H9 (cell line): ENCODE results near the gene ARID1A. TPM values are rescaled to one million over a fixed set of nuclear protein-coding genes. Genes with fewer than 3 reads are reported as not detected.
"Not testable (repeated sequence)": the region's sequence is repeated elsewhere in the genome, so short reads cannot be mapped to it uniquely, and the experiment has no call there.

ENCODE experiments used
- DNase-seq: peaks from one replicate; pipeline ENCODE4 v3.0.0-alpha.2; 2017
- H2AFZ ChIP-seq: one replicate; pipeline ENCODE4 v1.6.1; 2013; ENCODE audit warnings: mild to moderate bottlenecking, low read length, control low read depth, moderate library complexity
- H2AK5ac ChIP-seq: 2 replicates; pipeline ENCODE4 v1.6.1; 2013; ENCODE audit warnings: low read length, control low read depth, mixed read lengths; ENCODE audit not compliant: insufficient read length
- H2BK120ac ChIP-seq: one replicate; pipeline ENCODE4 v1.6.1; 2013; ENCODE audit warnings: low read depth, mild to moderate bottlenecking, low read length, control low read depth, inconsistent platforms; ENCODE audit not compliant: poor library complexity, severe bottlenecking
- H2BK12ac ChIP-seq: 2 replicates; pipeline ENCODE4 v1.6.1; 2013; ENCODE audit warnings: low read length, control low read depth, mixed read lengths, low read depth; ENCODE audit not compliant: insufficient read length
- H2BK15ac ChIP-seq: 2 replicates; pipeline ENCODE4 v1.6.1; 2013; ENCODE audit warnings: low read depth, low read length, control low read depth
- H2BK20ac ChIP-seq: one replicate; pipeline ENCODE4 v1.6.1; 2013; ENCODE audit warnings: low read depth, mild to moderate bottlenecking, low read length, control low read depth, inconsistent platforms; ENCODE audit not compliant: poor library complexity, severe bottlenecking
- H2BK5ac ChIP-seq: 2 replicates; pipeline ENCODE4 v1.6.1; 2013; ENCODE audit warnings: low read length, control low read depth, mixed read lengths; ENCODE audit not compliant: insufficient read length
- H3K14ac ChIP-seq: 2 replicates; pipeline ENCODE4 v1.6.1; 2013; ENCODE audit warnings: low read length, control low read depth; ENCODE audit not compliant: insufficient read depth
- H3K18ac ChIP-seq: 2 replicates; pipeline ENCODE4 v1.6.1; 2013; ENCODE audit warnings: low read depth, mild to moderate bottlenecking, mixed read lengths, low read length, control low read depth; ENCODE audit not compliant: insufficient read length
- H3K23ac ChIP-seq: 2 replicates; pipeline ENCODE4 v1.6.1; 2013; ENCODE audit warnings: low read length, control low read depth, mixed read lengths, low read depth; ENCODE audit not compliant: insufficient read length
- H3K23me2 ChIP-seq: 2 replicates; pipeline ENCODE4 v1.6.1; 2013; ENCODE audit warnings: low read depth, mild to moderate bottlenecking, mixed read lengths, low read length, control low read depth; ENCODE audit not compliant: insufficient read length, poor library complexity, severe bottlenecking
- H3K27ac ChIP-seq: 2 replicates; pipeline ENCODE4 v1.5.1; 2013; ENCODE audit warnings: low read length, control low read depth, mixed read lengths, low read depth; ENCODE audit not compliant: insufficient read length
- H3K27me3 ChIP-seq: 2 replicates; pipeline ENCODE4 v1.6.1; 2013; ENCODE audit warnings: low read length, control low read depth, inconsistent platforms; ENCODE audit not compliant: insufficient read depth
- H3K4ac ChIP-seq: 2 replicates; pipeline ENCODE4 v1.6.1; 2013; ENCODE audit warnings: low read depth, mild to moderate bottlenecking, control low read depth, inconsistent platforms, low read length, moderate library complexity
- H3K4me1 ChIP-seq: 2 replicates; pipeline ENCODE4 v1.6.1; 2013; ENCODE audit warnings: low read length, control low read depth, inconsistent platforms; ENCODE audit not compliant: insufficient read depth
- H3K4me2 ChIP-seq: 2 replicates; pipeline ENCODE4 v1.6.1; 2013; ENCODE audit warnings: low read length, control low read depth, mixed read lengths; ENCODE audit not compliant: insufficient read length, insufficient read depth
- H3K56ac ChIP-seq: 2 replicates; pipeline ENCODE4 v1.6.1; 2013; ENCODE audit warnings: low read depth, mild to moderate bottlenecking, mixed read lengths, low read length, control low read depth; ENCODE audit not compliant: insufficient read length
- H3K79me1 ChIP-seq: 2 replicates; pipeline ENCODE4 v1.6.1; 2013; ENCODE audit warnings: low read depth, mild to moderate bottlenecking, moderate library complexity, low read length, control low read depth, inconsistent platforms; ENCODE audit not compliant: insufficient read depth, poor library complexity, severe bottlenecking
- H3K79me2 ChIP-seq: 2 replicates; pipeline ENCODE4 v1.6.1; 2013; ENCODE audit warnings: low read length, control low read depth, inconsistent platforms; ENCODE audit not compliant: insufficient read depth
- H3K9ac ChIP-seq: 2 replicates; pipeline ENCODE4 v1.6.1; 2013; ENCODE audit warnings: low read length, control low read depth, mixed read lengths; ENCODE audit not compliant: insufficient read length; ENCODE audit errors: extremely low read depth
- H3K9me3 ChIP-seq: one replicate; pipeline ENCODE4 v1.6.1; 2013; ENCODE audit warnings: low read depth, low read length, inconsistent platforms; ENCODE audit not compliant: control insufficient read depth
- H3T11ph ChIP-seq: one replicate; pipeline ENCODE4 v1.6.1; 2013; ENCODE audit warnings: mild to moderate bottlenecking, low read length, control low read depth, inconsistent platforms
- H4K20me1 ChIP-seq: one replicate; pipeline ENCODE4 v1.6.1; 2013; ENCODE audit not compliant: control insufficient read depth, insufficient read length, insufficient read depth
- H4K5ac ChIP-seq: 2 replicates; pipeline ENCODE4 v1.6.1; 2013; ENCODE audit warnings: low read depth, mild to moderate bottlenecking, mixed read lengths, low read length, control low read depth; ENCODE audit not compliant: insufficient read length
- H4K8ac ChIP-seq: replicated peaks from 2 replicates; pipeline ENCODE4 v1.6.1; 2013; ENCODE audit warnings: low read length, control low read depth, mixed read lengths, low read depth; ENCODE audit not compliant: insufficient read length
- H4K91ac ChIP-seq: 2 replicates; pipeline ENCODE4 v1.6.1; 2013; ENCODE audit warnings: low read depth, mild to moderate bottlenecking, moderate library complexity, mixed read lengths, low read length, control low read depth; ENCODE audit not compliant: insufficient read length
- H3K27ac Mint-ChIP-seq, 3 experiments: 2 replicates in 2 of 3; 3 replicates in 1 of 3; pipeline ENCODE4 v1.8.0; 2020 to 2021; ENCODE audit warnings: mixed read lengths in 3 of 3, mild to moderate bottlenecking in 1 of 3, moderate library complexity in 1 of 3
- H3K27me3 Mint-ChIP-seq: 2 replicates; pipeline ENCODE4 v1.8.0; 2021; ENCODE audit warnings: low read depth, mild to moderate bottlenecking, moderate library complexity, mixed read lengths
- H3K36me3 Mint-ChIP-seq, 3 experiments: 2 replicates in 2 of 3; 3 replicates in 1 of 3; pipeline ENCODE4 v1.8.0; 2020 to 2021; ENCODE audit warnings: low read depth in 3 of 3, mixed read lengths in 3 of 3; ENCODE audit not compliant: insufficient read depth in 1 of 3
- H3K4me1 Mint-ChIP-seq, 2 experiments: 2 replicates each; pipeline ENCODE4 v1.8.0; 2020; ENCODE audit warnings: mixed read lengths in 2 of 2
- H3K4me3 Mint-ChIP-seq, 2 experiments: 2 replicates in 1 of 2; 3 replicates in 1 of 2; pipeline ENCODE4 v1.8.0; 2020 to 2021; ENCODE audit warnings: mild to moderate bottlenecking in 2 of 2, mixed read lengths in 2 of 2, moderate library complexity in 1 of 2
- H3K9me3 Mint-ChIP-seq, 2 experiments: 2 replicates in 1 of 2; 3 replicates in 1 of 2; pipeline ENCODE4 v1.8.0; 2020; ENCODE audit warnings: mild to moderate bottlenecking in 2 of 2, mixed read lengths in 2 of 2, moderate library complexity in 1 of 2
- WGBS: extraction: QIAGEN DNeasy Blood & Tissue Kit; methylation state at CpG from one replicate; pipeline ENCODE4 v1.1.7; 2013; ENCODE audit warnings: missing lambda C conversion rate, low lambda C conversion rate, mixed read lengths; ENCODE audit not compliant: insufficient read length; ENCODE audit errors: extremely low coverage; 5-methylcytosine and 5-hydroxymethylcytosine counted together
- total RNA-seq: library from RNA; stranded (reverse); gene quantifications from 2 replicates; pipeline ENCODE4 v1.2.1, GENCODE V29; 2021
- TF ChIP-seq, protein P1 (sequence below): fragments of 200-600 bp; sonication (generic); conservative IDR thresholded peaks from 3 replicates; pipeline ENCODE4 v1.8.0; 2021; ENCODE audit warnings: antibody characterized with exemption, mild to moderate bottlenecking

Gene ARID1A
- total RNA-seq, 1 experiment from 2014 or later, result 147 TPM

DNA sequence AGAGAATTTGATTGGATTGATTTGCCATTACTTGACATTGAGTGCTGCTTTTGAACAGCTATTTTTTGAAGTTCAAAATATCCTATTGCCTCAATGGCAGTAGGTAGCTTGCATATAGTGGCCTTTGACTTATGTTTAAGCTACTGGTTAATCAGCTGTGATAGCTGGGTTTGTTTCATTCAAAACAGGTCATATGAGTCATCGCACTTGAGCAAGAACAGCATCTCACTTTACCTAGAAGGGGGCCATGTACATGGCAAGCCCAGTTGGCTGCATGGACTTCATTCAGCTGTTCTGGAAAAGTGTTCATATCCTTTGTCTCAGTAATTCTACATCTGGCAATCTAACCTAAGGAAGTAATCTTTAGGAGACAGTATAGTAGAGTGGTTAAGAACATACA lies 29.0 kb upstream of the ARID1A start:
- H3K18ac ChIP-seq, result no peak overlapping the region
- no peak overlapping the region for H4K5ac ChIP-seq
- Mint-ChIP-seq H3K4me3 (no peak overlapping the region), H3K27ac (no peak overlapping the region), H3K9me3 (no peaks in the 10 kb centered on the region), H3K36me3 (no peaks in the 10 kb centered on the region), H3K4me1 (peaks cover 4 to 6% of the 10 kb centered on the region in 2 experiments), H3K27me3 (peaks cover 1% of the 10 kb centered on the region; the same call in 1 of the 2 replicates)
- H2BK12ac ChIP-seq, result no peak overlapping the region
- H4K20me1 ChIP-seq, result no peaks in the 10 kb centered on the region
- H3K4ac ChIP-seq, result no peak overlapping the region
- no peak overlapping the region for H3T11ph ChIP-seq
- no peak overlapping the region for H2AFZ ChIP-seq
- peaks cover 2% of the 10 kb centered on the region; the same call in 1 of the 2 replicates for H3K4me1 ChIP-seq
- no peak overlapping the region for H4K91ac ChIP-seq
- no peak overlapping the region for H3K56ac ChIP-seq
- H4K8ac ChIP-seq, result no peak overlapping the region
- H3K9me3 ChIP-seq, result no peaks in the 10 kb centered on the region
- H2BK120ac ChIP-seq, result no peak overlapping the region
- TF ChIP-seq, protein P1, sequence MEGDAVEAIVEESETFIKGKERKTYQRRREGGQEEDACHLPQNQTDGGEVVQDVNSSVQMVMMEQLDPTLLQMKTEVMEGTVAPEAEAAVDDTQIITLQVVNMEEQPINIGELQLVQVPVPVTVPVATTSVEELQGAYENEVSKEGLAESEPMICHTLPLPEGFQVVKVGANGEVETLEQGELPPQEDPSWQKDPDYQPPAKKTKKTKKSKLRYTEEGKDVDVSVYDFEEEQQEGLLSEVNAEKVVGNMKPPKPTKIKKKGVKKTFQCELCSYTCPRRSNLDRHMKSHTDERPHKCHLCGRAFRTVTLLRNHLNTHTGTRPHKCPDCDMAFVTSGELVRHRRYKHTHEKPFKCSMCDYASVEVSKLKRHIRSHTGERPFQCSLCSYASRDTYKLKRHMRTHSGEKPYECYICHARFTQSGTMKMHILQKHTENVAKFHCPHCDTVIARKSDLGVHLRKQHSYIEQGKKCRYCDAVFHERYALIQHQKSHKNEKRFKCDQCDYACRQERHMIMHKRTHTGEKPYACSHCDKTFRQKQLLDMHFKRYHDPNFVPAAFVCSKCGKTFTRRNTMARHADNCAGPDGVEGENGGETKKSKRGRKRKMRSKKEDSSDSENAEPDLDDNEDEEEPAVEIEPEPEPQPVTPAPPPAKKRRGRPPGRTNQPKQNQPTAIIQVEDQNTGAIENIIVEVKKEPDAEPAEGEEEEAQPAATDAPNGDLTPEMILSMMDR, result no peak
- no peaks in the 10 kb centered on the region for H3K79me2 ChIP-seq
- no peaks in the 10 kb centered on the region for H3K23me2 ChIP-seq
- no peak overlapping the region for H3K9ac ChIP-seq
- no peak overlapping the region for H2BK15ac ChIP-seq
- H3K27ac ChIP-seq, result no peak overlapping the region
- no peaks in the 10 kb centered on the region for H3K27me3 ChIP-seq
- H2AK5ac ChIP-seq, result no peak overlapping the region
- H3K23ac ChIP-seq, result no peak overlapping the region
- no peak overlapping the region for H2BK20ac ChIP-seq
- no peak overlapping the region for H2BK5ac ChIP-seq
- H3K14ac ChIP-seq, result no peak overlapping the region
- no peak overlapping the region for H3K4me2 ChIP-seq
- no peaks in the 10 kb centered on the region for H3K79me1 ChIP-seq
- no CpG with 5 or more reads among the region's 1 CpG for WGBS
- no peak for DNase-seq

DNA sequence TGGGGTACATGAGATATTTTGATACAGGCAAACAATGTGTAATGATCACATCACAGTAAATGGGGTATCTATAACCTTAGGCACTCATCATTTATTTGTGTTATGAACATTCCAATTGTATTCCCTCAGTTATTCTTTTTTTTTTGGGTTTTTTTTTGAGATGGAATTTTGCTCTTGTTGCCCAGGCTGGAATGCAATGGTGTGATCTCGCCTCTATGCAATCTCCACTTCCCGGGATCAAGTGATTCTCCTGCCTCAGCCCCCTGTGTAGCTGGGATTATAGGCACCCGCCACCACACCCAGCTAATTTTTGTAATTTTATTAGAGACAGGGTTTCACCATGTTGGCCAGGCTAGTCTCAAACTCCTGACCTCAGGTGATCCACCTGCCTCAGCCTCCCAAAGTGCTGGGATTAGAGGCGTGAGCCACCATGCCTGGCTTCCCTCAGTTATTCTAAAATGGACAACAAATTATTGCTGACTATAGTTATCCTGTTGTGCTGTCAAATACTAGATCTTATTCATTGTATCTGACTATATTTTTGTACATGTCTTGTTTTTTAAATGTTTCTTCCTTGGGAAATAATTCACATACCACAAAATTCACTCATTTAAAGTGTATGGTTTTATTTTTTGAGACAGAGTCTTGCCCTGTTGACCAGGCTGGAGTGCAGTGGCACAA lies 27.6 kb upstream of the ARID1A start:
- H4K91ac ChIP-seq, H2BK120ac ChIP-seq, DNase-seq, H3K79me1 ChIP-seq, H3K4me1 ChIP-seq, H3K4me1 Mint-ChIP-seq, H3K27me3 ChIP-seq, H2AFZ ChIP-seq, H3K18ac ChIP-seq, H2BK15ac ChIP-seq, H4K5ac ChIP-seq, H3K14ac ChIP-seq, H4K8ac ChIP-seq, H3K4me3 Mint-ChIP-seq, H4K20me1 ChIP-seq, H3K9me3 ChIP-seq, H2AK5ac ChIP-seq, H3K79me2 ChIP-seq, H3T11ph ChIP-seq, H3K23me2 ChIP-seq, H3K9ac ChIP-seq, H2BK20ac ChIP-seq, H3K4me2 ChIP-seq, H3K23ac ChIP-seq, H3K56ac ChIP-seq, H2BK12ac ChIP-seq, H3K36me3 Mint-ChIP-seq, H3K4ac ChIP-seq, H3K9me3 Mint-ChIP-seq, H3K27me3 Mint-ChIP-seq, H3K27ac Mint-ChIP-seq, H2BK5ac ChIP-seq, H3K27ac ChIP-seq: not testable (repeated sequence)
- WGBS, result no CpG with 5 or more reads among the region's 4 CpGs
